B cell (primary cell): Measurements from ENCODE around the gene OLIG2. TPM values are rescaled to one million over a fixed set of nuclear protein-coding genes. Genes with fewer than 3 reads are reported as not detected.

Experiments used
- ATAC-seq: fragments of 200-7000 bp; cut with Tn5 transposase; one replicate; pipeline ENCODE4 v1.10.0; 2021; ENCODE audit warnings: low read depth, mild to moderate bottlenecking, moderate number of reproducible peaks, moderate library complexity
- CTCF ChIA-PET: fragments of 350-600 bp; sonication (Branson Sonifier 250); formaldehyde crosslinking; loops from one replicate; lab custom pipeline; 2021; ENCODE audit warnings: antibody characterized with exemption, inconsistent platforms; lab: Charles Lee
- POLR2A ChIA-PET: fragments of 350-600 bp; sonication (Branson Sonifier 250); formaldehyde crosslinking; loops from one replicate; lab custom pipeline; 2021; ENCODE audit warnings: antibody characterized with exemption; lab: Charles Lee
- DNase-seq: peaks from one replicate; pipeline ENCODE4 v3.0.0; 2013
- H2AFZ ChIP-seq: 2 replicates; pipeline ENCODE4 v1.6.1; 2012; ENCODE audit warnings: mild to moderate bottlenecking, low read depth, low read length; ENCODE audit not compliant: insufficient read depth, poor library complexity, severe bottlenecking
- H3K27ac ChIP-seq, 2 donors: 1 replicate in 1 of 2; 2 replicates in 1 of 2; pipeline ENCODE4 v1.5.1; 2012 to 2013; ENCODE audit warnings: low read length in 2 of 2, mild to moderate bottlenecking in 2 of 2, moderate library complexity in 1 of 2
- H3K27me3 ChIP-seq, 4 experiments: fragments of 200-600 bp in 1 of 4; sonication (generic) in 1 of 4; replicated peaks in 1 of 4; 1 replicate in 2 of 4; 2 replicates in 2 of 4; pipeline versions ENCODE4 v1.6.1 to v1.7.0; 2013 to 2016; ENCODE audit warnings: low read length in 3 of 4, mild to moderate bottlenecking in 2 of 4, mixed read lengths in 1 of 4, moderate library complexity in 1 of 4; ENCODE audit not compliant: insufficient read depth in 4 of 4, control insufficient read depth in 3 of 4; ENCODE audit errors: control extremely low read depth in 1 of 4
- H3K36me3 ChIP-seq, 2 experiments: replicated peaks in 1 of 2; 1 replicate in 1 of 2; 2 replicates in 1 of 2; pipeline versions ENCODE4 v1.6.1 to v1.7.1; 2013; ENCODE audit warnings: low read length in 1 of 2; ENCODE audit not compliant: insufficient read depth in 2 of 2, control insufficient read depth in 1 of 2; ENCODE audit errors: control extremely low read depth in 1 of 2, extremely low read depth in 1 of 2
- H3K4me1 ChIP-seq, 2 donors: fragments of 200-600 bp in 1 of 2; sonication (generic) in 1 of 2; 1 replicate in 1 of 2; 2 replicates in 1 of 2; pipeline versions ENCODE4 v1.5.1 to v1.6.1; 2013 to 2017; ENCODE audit warnings: low read length in 2 of 2; ENCODE audit not compliant: control insufficient read depth in 2 of 2, insufficient read depth in 2 of 2
- H3K4me2 ChIP-seq: replicated peaks from 2 replicates; pipeline ENCODE3; 2012; ENCODE audit warnings: mild to moderate bottlenecking, low read depth, low read length; ENCODE audit not compliant: poor library complexity, severe bottlenecking
- H3K4me3 ChIP-seq, 5 experiments: fragments of 200-600 bp in 1 of 5; sonication (generic) in 1 of 5; 1 replicate in 3 of 5; 2 replicates in 2 of 5; pipeline versions ENCODE4 v1.5.1 to v1.7.0; 2011 to 2016; ENCODE audit warnings: low read length in 4 of 5, mild to moderate bottlenecking in 4 of 5, low read depth in 2 of 5, control low read depth in 1 of 5, moderate library complexity in 1 of 5; ENCODE audit not compliant: insufficient read depth in 1 of 5; ENCODE audit errors: control extremely low read depth in 1 of 5, extremely low read depth in 1 of 5
- H3K79me2 ChIP-seq: fragments of 200-600 bp; sonication (generic); one replicate; pipeline ENCODE4 v1.6.0; 2016; ENCODE audit warnings: low read length; ENCODE audit not compliant: control insufficient read depth, insufficient read depth
- H3K9ac ChIP-seq: fragments of 200-600 bp; sonication (generic); 2 replicates; pipeline ENCODE4 v1.6.1; 2017; ENCODE audit warnings: mild to moderate bottlenecking, low read length, moderate library complexity
- H3K9me3 ChIP-seq, 3 donors: one replicate each; pipeline versions ENCODE4 v1.6.1 to v1.7.1; 2013; ENCODE audit warnings: low read length in 2 of 3; ENCODE audit not compliant: control insufficient read depth in 2 of 3, insufficient read depth in 1 of 3; ENCODE audit errors: control extremely low read depth in 1 of 3
- H4K20me1 ChIP-seq: 2 replicates; pipeline ENCODE4 v1.6.0; 2012; ENCODE audit warnings: mild to moderate bottlenecking, low read length; ENCODE audit not compliant: insufficient read depth, control insufficient read depth, poor library complexity, severe bottlenecking
- H3K27ac Mint-ChIP-seq: one replicate; pipeline ENCODE4 v1.8.0; 2021; ENCODE audit warnings: mixed read lengths
- H3K27me3 Mint-ChIP-seq: one replicate; pipeline ENCODE4 v1.8.0; 2021; ENCODE audit warnings: mixed read lengths
- H3K4me1 Mint-ChIP-seq: one replicate; pipeline ENCODE4 v1.8.0; 2021; ENCODE audit warnings: mixed read lengths
- H3K4me3 Mint-ChIP-seq: one replicate; pipeline ENCODE4 v1.8.0; 2021; ENCODE audit warnings: mixed read lengths
- H3K9me3 Mint-ChIP-seq: one replicate; pipeline ENCODE4 v1.8.0; 2022; ENCODE audit warnings: mixed read lengths; ENCODE audit not compliant: insufficient read depth
- EZH2 ChIP-seq: IDR thresholded peaks from 2 replicates; pipeline ENCODE4 v1.6.1; 2012; ENCODE audit warnings: borderline replicate concordance, low read depth, mild to moderate bottlenecking, moderate library complexity, low read length; ENCODE audit not compliant: insufficient read depth, poor library complexity, severe bottlenecking
- WGBS: methylation state at CpG from one replicate; pipeline ENCODE4 v1.1.5; 2013; ENCODE audit warnings: missing lambda C conversion rate; ENCODE audit not compliant: insufficient coverage; 5-methylcytosine and 5-hydroxymethylcytosine counted together
- intact Hi-C: fragments of 100-400 bp; cut with micrococcal nuclease; formaldehyde crosslinking; loops from one replicate; pipeline ENCODE4 v1.10.0; 2022
- polyA plus RNA-seq: library from polyadenylated mRNA; depleted of rRNA; stranded (reverse); fragments of >200 nt; gene quantifications from 2 replicates; pipeline ENCODE4 v1.2.3, GENCODE V29; 2012
- total RNA-seq, 2 donors: library from RNA; stranded (reverse); fragments of 120-200 nt in 1 of 2; gene quantifications; 1 replicate in 1 of 2; 2 replicates in 1 of 2; pipeline versions ENCODE4 v1.2.3 to v1.2.4, GENCODE V29; 2013 to 2022
- TF ChIP-seq, protein P1 (sequence below): fragments of 200-600 bp; IDR thresholded peaks from one replicate; pipeline ENCODE4 v1.8.0; 2022; ENCODE audit warnings: antibody characterized with exemption, mild to moderate bottlenecking

Gene OLIG2
- total and polyA plus RNA-seq, 2 donors (not counting 1 experiment from before 2014, with no cell fraction given) = not detected

DNA sequence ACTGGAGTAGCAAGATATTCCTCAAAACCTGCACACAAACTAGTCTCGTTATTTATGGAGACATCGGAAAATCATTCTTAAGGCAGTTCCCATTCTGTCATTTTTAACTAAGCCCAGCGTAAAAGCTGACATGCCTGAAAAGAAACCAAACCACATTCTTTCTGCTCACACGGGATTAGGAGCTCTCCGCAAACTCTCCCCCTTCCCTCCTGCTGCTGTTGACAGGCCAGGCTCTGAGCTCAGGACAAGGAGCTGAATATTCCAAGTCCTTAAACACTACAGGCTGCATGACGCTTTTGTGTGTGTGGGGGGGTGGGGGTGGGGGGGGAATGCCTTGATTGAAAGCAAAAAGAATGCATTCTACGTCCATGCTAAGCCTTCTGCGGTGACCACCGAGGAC is 49.4 kb downstream of the OLIG2 start:
- Histone ChIP-seq H3K9me3 (peaks cover 0 to 5% (median 0%) of the 10 kb centered on the region in 3 donors), H2AFZ (no peak overlapping the region), H3K4me2 (no peak overlapping the region), H4K20me1 (no peaks in the 10 kb centered on the region), H3K36me3 (no peaks in the 10 kb centered on the region), H3K79me2 (no peaks in the 10 kb centered on the region), H3K4me1 (peaks cover 12 to 17% of the 10 kb centered on the region in 2 donors), H3K27me3 (peaks cover 0 to 53% (median 19%) of the 10 kb centered on the region in 4 experiments), H3K9ac (no peak overlapping the region), H3K27ac (no peak overlapping the region), H3K4me3 (no peak overlapping the region)
- POLR2A ChIA-PET = no interaction called here
- ATAC-seq (no peak), DNase-seq (no peak)
- no peaks in the 10 kb centered on the region for H3K9me3 Mint-ChIP-seq
- TF ChIP-seq EZH2 = no peak
- TF ChIP-seq, protein P1, sequence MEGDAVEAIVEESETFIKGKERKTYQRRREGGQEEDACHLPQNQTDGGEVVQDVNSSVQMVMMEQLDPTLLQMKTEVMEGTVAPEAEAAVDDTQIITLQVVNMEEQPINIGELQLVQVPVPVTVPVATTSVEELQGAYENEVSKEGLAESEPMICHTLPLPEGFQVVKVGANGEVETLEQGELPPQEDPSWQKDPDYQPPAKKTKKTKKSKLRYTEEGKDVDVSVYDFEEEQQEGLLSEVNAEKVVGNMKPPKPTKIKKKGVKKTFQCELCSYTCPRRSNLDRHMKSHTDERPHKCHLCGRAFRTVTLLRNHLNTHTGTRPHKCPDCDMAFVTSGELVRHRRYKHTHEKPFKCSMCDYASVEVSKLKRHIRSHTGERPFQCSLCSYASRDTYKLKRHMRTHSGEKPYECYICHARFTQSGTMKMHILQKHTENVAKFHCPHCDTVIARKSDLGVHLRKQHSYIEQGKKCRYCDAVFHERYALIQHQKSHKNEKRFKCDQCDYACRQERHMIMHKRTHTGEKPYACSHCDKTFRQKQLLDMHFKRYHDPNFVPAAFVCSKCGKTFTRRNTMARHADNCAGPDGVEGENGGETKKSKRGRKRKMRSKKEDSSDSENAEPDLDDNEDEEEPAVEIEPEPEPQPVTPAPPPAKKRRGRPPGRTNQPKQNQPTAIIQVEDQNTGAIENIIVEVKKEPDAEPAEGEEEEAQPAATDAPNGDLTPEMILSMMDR = no peak
- no peak overlapping the region for H3K4me3 Mint-ChIP-seq
- 56% methylated on average over 6 of the region's 9 CpGs for WGBS
- intact Hi-C loops = no loop called here
- peaks cover 14% of the 10 kb centered on the region for H3K4me1 Mint-ChIP-seq
- CTCF ChIA-PET = no interaction called here
- no peak overlapping the region for H3K27ac Mint-ChIP-seq
- H3K27me3 Mint-ChIP-seq = peaks cover 74% of the 10 kb centered on the region

DNA sequence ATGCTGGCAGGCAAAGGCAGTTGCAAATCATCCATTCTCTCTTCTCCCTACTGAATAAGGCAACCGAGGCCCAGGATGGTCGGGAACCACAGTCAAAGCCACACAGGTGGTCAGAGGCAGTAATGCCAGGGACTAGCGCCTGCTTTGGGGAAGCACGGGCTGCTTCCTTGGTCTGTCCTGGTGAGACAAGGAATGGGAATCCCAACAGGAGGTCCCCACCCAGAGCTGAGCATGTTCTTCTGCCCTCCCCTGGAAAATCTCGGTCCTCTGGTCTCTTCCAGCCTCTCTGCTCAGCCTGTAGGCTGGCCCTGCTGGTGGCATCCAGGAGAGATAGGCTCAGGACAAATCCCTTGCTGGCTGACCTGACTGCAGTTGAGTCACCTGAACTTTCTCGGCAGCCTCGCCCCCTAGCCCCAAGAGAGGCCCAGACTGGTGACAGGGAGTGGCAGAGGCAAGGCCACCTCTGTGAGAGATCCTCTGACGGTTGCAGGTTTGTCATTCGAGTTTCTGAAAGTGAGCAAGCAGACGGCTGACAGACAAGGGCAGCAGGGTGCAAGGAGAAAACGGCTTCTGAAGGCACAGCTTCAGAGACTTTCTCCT is 50.0 kb downstream of the OLIG2 start:
- peaks cover 78% of the 10 kb centered on the region for H3K27me3 Mint-ChIP-seq
- ChIA-PET CTCF (no interaction called here), POLR2A (no interaction called here)
- no peak overlapping the region for H3K4me3 ChIP-seq
- H3K4me2 ChIP-seq = no peak overlapping the region
- ATAC-seq (no peak), DNase-seq (no peak)
- peaks cover 14% of the 10 kb centered on the region for H3K4me1 Mint-ChIP-seq
- intact Hi-C loops = no loop called here
- H3K27ac Mint-ChIP-seq = no peak overlapping the region
- H4K20me1 ChIP-seq = no peaks in the 10 kb centered on the region
- no peak overlapping the region for H3K4me3 Mint-ChIP-seq
- H2AFZ ChIP-seq = no peak overlapping the region
- H3K4me1 ChIP-seq = peaks cover 12 to 17% of the 10 kb centered on the region in 2 donors
- H3K79me2 ChIP-seq = no peaks in the 10 kb centered on the region
- no peak overlapping the region for H3K9ac ChIP-seq
- 91% methylated on average over 11 of the region's 11 CpGs for WGBS
- H3K27me3 ChIP-seq = peaks cover 0 to 58% (median 19%) of the 10 kb centered on the region in 4 experiments
- no peaks in the 10 kb centered on the region for H3K36me3 ChIP-seq
- no peak overlapping the region for H3K27ac ChIP-seq
- no peak for TF ChIP-seq EZH2
- TF ChIP-seq, protein P1 = no peak
- peaks cover 0 to 5% (median 0%) of the 10 kb centered on the region in 3 donors for H3K9me3 ChIP-seq
- H3K9me3 Mint-ChIP-seq = no peaks in the 10 kb centered on the region
